HG03196 (cell line): ENCODE results near the gene PIEZO2.

Experiments used
- ATAC-seq: cut with Tn5 transposase; IDR thresholded peaks from one replicate; pipeline ENCODE4 v1.9.1; 2021; ENCODE audit not compliant: unreplicated experiment

PIEZO2 gene

DNA sequence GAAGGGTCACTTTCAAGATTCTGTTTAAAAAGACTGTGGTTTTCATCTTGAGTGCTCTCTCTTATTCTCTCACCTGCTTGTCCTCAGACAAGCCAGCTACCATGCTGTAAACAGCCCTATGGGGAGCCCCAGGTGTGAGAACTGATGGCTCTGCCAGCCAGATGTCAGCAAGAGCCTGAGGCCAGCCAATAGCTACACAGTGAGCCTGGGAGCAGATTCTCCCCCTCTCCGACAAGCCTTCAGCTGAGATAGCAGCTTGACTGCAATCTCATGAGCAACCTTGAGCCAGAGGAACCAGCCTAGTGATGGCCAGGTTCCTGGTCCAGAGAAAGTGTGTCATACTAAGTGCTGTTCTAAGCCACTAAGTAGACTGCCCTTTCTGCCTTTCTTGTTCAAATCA is 351.5 kb downstream of the PIEZO2 start:
- no peak for ATAC-seq

DNA sequence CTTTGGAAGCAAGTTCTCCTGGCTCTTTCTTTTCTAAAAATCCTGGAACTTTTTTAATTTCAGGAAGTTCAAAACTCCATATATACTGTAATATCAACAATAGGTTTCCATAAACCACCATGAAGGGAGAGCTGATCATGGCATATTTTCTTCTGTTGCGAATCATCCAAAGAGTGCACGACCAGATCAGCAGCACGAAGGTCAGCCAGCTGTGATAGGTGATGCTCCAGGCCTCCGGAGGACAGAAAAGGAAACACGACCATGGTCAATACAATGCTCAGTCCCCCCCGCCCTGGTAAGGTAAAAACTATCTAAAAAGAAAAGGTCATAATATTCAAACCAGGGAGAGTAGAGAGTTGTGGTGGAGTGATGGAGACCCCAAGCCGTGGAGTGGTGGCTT is 354.6 kb downstream of the PIEZO2 start:
- no peak for ATAC-seq

DNA sequence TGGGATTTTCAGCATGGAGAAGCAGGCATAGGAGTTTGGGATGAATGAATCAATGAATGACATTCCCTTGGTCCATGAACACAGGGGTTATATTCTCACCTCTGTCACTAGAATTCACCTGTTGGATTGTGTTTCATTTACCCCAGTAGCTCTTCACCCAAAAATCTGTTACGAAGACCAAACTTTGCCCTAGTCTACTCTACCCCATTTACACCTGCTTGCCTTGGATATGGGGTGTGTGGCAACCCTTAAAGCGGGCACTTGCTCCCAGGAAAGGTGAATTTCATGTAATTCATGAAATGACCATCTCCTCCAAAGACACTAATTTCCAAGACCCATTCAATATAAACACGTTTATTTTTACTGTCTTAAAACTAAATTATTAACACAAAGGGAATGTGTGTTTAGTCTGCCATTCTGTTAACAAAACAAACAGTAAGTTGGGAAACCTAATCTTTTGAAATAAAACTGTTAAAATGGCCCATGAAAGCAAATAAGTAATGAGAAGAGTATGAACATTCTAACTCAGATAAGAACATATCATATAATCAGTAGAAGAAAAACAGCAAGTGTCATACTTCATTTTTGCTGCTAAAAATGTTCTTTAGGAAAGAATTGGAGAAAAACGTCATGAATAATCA is 355.5 kb downstream of the PIEZO2 start:
- ATAC-seq: no peak

DNA sequence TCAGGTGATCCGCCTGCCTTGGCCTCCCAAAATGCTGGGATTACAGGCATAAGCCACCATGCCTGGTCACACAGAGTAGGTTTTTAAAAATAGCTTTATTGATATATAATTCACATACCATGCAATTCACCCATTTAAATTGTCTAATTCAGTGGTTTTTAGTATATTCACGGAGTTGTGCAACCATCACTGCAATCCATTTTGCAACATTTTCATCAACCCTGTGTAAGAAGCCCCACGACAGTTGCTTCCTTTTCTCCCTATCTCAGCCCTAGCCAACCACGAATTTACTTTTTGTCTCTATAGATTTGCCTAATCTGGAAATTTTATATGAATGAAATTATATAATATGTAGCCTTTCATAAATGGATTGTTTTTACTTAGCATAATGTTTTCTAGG is 357.2 kb downstream of the PIEZO2 start:
- ATAC-seq: no peak

DNA sequence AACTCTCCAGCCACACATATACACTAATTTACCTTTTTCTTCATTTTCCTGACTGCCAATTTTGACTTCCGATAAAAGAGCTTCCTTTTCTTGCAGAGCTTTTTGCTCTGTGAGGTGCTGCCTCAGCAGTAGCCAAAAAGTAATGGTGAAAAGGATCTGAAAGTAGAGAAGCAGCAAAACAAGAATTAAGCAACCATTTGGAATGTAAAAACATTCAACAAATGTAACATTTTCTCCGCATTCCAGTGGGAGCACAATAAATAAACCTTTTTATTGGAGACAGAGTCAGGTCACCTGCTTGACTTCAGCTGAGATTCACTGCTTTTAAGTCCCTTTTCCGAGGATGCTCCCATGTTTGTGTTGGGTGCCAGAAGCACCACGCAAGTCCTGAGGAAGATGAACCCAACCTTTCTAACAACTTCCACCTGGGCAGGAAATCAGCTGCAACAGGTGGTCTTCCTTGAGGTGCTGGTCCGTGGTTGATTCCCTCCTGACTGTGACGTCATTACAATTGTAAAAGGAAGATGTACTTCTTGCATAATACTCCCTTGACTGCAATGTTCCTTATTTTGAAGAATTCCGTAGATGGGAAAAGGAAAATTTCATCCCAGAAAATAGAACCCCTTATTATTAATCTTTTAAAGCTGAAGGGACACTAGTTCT is 358.1 kb downstream of the PIEZO2 start:
- no peak for ATAC-seq

DNA sequence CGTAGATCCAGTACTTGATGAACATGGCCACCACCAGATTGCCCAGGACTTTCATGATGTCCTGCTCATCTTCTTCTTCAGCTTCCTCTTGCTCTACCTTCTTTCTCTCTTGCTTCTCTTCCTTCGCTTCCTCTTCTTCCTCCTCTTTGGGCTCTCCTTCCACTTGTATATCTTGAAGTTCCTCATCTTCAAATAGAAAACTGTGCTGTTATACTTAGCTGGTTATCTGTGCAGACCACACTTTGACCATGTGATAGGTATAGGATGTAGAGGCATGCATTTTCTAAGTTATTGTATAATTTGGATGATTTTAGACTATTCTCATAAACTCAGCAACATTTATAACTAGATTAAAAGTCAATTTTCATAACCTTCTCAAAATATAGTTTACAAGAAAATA is 360.2 kb downstream of the PIEZO2 start:
- ATAC-seq: no peak

DNA sequence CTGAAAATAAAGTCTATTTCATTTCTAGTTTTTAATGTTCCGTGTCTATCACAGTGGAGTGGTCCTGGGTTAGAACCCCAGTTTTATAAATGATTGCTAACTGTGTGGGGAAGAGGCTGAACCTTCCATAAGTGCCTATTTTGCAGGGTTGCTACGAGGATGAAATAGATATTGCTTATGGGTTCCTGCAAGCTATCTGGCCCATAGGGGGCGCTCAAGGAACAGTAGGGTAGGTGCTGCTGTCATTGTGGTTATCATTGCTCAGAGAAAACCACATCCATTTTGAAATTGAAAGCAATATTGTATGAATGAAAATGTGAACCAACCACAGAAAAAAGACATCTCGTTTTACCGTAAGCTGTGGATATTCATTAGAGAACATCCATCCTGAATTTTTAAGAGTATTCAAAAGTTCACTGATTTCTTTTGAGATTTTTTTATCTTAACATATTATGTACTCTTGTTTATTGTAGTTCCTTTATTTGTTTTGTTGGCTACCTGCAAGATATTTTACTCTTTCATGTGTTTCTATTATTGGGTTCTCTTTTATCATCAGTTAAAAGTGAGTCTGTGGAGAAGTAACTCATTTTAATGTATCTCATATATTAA is 362.0 kb downstream of the PIEZO2 start:
- peak; percentile 93 for ATAC-seq

DNA sequence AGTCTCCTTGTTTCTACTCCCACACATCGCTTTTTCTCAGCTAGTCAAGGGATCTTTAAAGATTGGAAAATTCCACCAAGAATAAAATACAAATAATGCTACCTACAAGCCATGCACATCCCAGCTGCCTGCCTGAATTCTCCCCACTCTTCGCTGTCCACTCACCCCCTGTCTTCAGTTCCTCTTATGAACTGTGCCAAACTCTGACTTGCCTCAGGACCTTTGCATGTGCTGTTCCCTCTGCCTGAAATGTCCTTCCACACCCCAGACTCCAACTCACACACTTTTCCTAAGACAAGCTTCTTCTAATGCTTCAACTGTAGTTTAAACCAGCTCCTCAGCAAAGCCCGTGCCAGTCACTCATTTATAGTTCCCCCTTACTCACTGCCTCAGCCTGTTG is 363.6 kb downstream of the PIEZO2 start:
- no peak for ATAC-seq

DNA sequence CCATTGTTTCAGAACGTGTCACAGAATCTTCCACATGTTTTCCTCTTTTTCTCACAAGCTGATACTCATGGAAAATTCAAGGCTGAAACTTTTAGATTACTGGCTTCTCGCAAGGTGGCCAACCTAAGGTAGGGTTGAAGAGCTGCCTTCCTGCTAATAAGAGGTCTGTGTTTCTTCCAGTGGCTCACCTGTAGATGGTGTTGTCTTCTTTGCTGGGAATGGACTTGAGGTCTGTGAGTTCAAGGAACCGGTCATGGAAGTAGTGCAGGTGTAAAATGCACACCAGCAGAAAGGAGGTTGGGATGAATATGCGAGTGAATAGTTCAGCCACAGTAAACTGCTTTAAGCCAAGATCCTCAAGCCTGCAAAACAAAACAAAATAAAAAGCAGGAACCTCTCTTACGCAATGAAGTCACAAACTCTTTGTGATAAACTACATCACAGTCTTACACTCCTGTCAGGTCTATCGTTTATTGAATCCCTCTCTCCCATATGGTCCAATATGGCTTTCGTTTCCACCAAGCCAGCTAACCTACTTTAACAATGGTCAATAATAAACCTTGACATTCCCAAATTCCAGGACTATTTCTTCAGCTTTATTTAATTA is 364.7 kb downstream of the PIEZO2 start:
- no peak for ATAC-seq

DNA sequence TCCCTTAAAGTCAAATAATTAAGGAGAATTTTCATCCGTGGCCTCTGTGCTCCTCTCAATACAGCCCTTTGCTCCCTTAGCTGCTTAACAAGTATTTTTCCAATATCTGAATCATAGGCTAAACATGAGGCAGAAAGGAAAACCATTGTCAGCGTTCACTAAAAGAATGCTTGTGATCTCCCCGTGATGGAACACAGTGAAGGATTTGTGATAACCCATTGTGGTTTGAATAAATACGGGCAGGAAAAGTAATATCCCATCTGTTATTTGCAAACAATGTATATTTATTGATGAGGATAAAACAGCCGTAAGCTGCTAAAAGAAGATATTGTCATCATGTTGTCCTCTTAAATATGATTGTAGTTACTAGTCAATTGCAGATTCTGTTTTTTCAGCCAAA is 365.4 kb downstream of the PIEZO2 start:
- ATAC-seq: no peak

DNA sequence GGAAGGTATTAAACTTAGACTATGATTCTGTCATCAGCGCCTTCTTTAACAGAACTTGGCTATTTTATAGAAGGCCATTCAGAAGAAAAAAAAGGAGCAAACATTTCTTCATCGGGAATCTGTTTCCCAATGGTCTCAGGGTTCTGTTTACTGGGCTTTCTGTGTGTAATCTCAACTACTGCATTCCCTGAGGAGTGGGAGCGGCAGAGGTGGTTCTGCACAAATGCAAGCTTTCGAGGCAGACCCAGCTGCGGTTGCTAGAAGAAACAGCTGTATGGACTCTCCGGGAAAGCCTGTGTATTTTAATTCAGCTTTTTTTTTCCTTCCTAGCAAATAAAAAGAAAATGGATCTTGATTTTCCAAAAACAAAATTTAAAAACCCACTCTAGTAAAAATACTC is 372.9 kb downstream of the PIEZO2 start:
- ATAC-seq: no peak

DNA sequence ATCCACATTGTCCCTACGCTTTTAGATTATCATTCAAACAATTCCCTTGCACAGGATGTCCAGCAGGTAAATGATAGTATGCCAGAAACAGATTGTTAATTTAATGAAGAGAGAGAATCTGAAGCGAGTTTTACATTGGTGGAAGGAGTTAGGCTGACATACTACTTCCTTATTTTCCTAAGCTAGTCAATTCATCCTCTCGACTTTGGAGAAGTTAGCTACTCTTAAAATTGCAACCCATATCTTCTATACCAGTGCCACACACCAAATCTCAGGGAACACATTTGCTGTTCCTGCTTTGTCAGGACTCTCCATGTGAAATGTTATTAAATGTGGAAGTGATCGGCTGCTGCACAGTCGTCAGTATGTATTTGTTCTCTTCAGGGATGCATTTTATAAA is 374.3 kb downstream of the PIEZO2 start:
- ATAC-seq: no peak

DNA sequence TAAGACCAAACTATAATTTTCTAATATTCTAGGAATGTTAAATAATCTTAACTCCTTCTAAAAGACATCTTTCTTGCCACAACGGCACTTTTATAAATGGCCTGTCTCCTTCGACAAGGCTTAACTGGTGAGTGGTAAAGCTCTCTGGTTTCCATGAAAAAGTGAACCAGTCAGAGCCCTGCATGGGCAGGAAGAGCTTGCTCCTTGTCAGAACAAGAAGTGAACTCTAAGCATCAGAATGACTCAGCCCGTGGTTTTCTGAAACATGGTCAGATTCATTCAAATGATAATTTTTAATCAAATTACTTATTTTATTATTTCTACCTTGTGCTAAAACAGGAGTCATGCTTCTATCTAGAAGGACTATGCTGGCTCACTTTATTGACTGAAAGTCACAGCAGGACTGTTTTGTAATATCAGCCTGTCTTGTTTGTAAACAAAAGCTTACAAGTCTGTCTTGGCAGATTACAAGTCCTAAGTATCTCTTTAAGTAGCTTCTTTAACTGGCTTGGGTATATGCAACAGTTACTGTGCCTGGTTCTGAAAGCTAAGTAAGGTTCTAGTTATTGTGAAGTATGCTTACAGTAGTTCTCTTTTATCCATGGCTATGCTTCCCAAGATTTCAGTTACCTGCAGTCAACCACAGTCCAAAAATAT is 378.2 kb downstream of the PIEZO2 start:
- no peak for ATAC-seq

DNA sequence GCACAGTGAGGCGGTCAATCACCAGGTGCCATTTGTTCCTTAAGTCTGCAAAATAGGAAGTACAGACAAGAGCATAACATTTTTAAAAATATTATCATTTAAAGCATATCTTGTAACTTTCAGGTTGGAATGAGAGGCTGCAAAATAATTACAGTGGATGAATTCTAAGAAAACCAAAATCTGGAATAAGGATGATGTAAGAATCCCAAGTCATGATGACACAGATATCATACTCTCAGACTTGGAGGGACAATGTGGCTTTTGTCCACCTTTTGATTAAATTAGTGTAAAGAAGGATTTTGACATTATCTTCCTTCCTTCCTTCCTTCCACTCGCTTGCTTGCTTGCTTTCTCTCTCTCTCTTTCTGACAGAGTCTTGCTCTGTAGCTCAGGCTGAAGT is 379.1 kb downstream of the PIEZO2 start:
- no peak for ATAC-seq

DNA sequence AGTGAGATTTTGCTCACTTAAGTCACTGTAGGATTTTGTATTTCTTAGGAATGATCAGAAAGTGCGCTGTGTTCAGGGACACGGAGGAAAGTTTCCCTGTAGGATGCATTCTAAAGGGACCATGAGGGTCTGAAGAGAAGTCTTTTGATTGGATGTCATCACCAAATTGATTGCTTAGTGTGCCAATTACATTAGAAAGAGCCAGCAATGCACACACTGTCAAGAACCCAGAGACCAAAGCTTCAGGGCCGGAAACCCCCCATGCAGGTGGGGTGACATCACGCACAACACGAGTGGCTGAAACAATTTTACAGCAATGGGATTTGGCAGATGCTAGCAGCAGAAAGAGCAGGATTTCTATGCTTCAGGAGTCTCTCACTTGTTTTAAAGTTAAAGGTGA is 381.1 kb downstream of the PIEZO2 start:
- no peak for ATAC-seq

DNA sequence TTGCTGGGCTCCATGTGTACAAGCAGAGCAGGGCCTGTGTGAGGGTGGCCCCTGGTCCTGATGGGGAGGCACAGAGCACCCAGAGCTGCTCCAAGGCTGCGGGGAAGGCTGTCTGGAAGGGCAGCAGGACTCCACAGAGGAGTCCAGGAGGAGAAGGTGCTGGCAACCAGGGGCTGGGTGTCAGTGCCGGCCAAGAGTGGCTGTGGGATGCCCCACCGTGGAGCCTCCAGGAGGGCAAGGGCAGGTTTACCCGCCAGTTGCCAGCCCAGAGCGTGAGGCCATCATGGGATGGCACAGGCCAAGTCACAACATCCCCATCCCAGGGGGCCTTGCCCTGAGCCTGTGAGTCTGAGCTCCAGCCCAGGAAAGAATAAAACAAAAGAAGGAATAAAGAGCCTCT is 381.7 kb downstream of the PIEZO2 start:
- no peak for ATAC-seq

DNA sequence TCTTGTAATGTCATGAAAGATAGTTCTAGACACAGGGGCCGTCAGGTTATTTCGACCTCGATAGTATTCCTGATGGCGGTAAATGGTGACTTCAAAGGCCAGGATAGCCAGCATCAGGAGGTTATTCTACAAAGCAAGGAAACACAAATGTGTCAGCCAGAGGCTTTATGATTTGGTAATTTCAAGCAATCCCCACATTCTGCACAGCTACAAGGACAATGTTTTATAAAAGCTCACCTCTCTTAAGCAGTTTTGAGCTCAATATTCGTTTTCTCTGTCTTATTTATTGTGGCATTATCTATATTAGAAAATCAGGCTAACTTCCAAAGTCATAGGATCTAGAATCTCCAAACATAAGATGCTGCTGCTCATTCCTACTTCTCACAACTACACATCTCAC is 388.4 kb downstream of the PIEZO2 start:
- no peak for ATAC-seq

DNA sequence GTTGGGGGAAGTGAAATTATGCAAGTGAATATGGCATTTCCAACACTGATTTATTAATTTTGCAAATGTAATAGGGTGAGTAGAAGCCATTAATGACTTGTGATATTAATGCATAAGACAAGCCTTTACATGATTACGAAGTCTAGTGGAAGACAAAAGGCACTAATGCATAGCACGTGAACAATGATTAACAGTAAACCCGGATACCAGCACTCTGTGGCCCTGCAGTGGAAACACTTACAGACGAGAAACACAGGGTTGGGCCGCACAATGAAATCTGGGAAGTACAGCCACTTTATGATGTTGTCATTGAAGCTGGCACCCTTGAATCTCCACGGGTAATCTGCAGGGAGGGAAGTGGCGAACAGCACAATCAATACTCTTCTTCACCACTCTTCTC is 390.1 kb downstream of the PIEZO2 start:
- ATAC-seq: no peak

DNA sequence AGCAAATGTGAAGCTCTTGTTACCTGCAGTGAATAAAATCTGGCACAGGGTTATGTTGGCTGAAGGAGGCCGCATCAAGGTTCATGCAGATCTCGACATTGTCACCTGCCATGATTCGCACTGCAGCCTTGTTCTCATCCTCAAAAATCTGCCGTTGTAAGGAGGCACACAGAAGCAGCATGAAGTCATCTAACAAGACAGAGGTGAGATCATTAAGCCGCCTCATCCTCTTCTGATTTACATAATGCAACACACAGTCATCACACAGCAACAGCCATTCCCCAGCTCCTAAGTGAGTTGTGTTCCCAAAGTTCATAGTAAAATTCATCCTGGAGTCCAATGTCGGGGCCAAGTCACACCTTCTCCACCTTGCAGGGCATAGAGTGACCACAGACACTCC is 391.4 kb downstream of the PIEZO2 start:
- no peak for ATAC-seq

DNA sequence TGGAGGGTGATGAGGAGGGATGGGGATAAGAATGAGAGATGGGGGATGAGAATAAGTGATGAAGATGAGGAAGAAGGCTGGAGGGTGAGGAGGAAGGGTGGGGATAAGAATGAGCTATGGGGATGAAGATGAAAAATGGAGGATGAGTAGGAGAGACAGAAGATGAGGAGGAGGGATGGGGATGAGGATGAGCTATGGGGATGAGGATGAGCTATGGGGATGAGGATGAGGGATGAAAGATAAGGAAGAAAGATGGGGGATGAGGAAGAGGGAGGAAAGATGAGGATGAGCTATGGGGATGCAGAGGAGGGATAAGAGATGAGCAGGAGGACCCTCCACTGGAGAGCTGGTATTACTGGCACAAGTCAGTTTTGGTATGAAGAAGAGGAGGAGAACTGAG is 392.0 kb downstream of the PIEZO2 start:
- ATAC-seq: no peak

DNA sequence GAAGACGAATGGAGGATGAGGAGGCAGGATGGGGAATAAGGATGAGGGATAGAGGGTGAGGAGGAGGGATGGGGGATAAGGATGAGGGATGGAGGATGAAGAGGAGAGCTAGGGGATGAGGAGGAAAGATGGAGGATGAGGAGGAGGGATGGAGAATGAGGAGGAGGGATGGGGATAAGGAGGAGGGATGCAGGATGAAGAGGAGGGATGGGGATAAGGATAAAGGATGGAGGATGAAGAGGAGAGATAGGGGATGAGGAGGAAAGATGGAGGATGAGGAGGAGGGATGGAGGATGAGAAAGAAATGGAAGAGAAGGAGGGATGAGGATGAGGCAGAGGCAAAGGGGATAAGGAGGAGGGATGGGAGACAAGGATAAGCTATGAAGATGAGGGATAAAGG is 393.5 kb downstream of the PIEZO2 start:
- no peak for ATAC-seq

DNA sequence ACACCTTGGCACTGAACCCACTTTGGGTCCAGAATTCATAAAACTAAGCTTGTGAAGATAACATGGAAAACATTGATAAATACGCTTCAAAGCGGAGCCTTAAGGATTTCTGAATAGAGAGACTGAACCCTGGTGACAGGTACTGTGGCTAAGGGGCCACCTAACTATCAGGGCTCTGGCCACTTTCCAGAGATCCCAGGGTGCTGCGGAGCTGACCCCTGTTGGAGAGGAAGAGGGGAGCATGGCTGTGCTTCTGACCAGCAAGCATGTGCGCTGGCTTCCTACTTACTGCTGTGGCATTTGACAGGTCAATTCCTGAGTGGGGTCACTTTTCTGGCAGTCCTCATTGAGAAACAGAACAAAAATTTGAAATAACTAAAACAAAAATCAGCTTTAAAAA is 395.2 kb downstream of the PIEZO2 start:
- no peak for ATAC-seq
